ENCODE data around the gene SP140.
"Not testable (repeated sequence)": the region's sequence is repeated elsewhere in the genome, so short reads cannot be mapped to it uniquely, and the experiment has no call there.

SP140 gene

DNA sequence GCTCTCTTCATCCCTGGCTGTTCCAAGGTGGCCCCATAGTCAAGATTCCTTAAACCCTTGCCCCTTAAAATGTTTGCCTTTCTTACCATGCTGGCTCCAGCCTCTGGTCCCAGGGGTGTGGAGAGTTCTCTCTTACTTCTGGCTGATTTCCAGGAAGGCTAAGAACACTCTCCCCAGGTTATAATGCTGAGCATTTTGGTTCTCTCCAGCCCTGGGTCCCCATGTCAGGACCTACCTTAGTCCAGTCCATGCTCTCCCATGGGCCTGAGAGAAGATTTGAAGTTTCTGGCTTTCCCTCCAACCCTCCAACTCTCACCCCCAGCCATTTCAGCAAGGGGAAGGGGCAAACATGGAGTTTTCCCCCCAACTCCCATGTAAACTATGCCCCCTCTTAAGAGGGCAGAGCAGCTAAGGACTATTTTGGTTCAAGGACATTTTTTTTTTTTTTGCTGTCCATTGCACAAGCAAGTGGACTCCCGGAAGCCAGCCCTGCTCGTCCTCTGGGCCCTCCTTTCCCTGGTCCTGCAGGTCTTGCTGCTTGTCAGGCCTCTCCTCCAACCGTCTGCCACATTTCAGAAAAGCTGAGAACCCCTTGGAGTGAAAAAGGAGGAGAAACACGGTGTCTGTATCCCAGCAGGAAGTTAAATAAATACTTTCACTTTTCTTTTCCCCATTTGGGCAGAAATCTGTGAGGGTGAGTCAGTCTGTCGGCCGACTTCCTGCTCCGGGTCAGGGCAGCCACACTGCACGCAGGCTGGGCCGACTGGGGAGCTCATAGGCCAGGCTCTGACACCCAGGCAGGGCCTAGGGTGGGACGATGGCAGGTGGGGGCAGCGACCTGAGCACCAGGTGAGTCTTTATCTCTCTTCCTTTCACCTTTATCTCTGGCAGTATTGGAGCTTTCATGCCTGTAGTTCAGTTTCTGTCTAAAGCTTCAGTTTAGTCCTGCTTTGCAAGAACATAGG, 101.2 kb downstream of the SP140 start, which contains the start of gene SP140L:
SP140L (plus strand) TSS at position 741 of the 965 bp plus-strand sequence; CDS start at position 818, 77 bp downstream.
- no peak for DNase-seq (ENCODE audit: low spot score)

DNA sequence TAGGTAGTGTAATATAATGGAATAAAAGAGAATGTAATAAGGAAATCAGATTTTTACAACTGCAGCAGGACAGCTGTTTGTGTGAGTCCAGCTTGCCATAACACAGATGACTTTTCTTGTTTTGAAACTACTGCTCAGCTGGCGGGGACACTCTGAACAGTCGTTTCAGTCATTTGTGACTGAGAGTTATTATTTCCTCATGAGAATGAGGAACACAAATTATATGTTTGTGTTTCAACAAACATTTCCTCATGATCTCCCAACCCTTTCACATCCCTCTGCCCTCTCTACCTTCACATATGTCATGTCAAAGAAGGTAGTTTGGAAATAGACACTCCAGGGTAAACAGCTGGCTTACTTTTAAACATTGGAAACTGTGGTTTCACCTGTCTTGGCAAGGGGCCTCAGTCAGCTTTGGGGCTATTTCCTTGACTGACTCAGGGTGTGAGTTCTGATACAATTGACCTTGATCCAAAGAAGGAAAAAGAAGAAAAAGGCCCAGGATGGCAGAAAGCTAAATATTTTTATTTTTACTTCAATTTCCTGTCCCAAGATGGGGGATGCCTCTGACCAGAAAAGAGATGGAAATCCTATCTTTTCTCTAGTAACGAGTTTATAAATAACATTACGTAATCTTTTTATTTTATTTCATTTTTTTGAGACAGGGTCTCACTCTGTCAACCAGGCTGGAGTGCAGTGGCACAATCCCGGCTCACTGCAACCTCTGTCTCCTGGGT, 102.0 kb downstream of the SP140 start:
- DNase-seq (ENCODE audit: low spot score) = no peak

- DNase-seq (ENCODE audit: low spot score) = no peak
Observed at GRCh38 chr2:230328155-230328458, 102.6 kb downstream of the SP140 start.

DNA sequence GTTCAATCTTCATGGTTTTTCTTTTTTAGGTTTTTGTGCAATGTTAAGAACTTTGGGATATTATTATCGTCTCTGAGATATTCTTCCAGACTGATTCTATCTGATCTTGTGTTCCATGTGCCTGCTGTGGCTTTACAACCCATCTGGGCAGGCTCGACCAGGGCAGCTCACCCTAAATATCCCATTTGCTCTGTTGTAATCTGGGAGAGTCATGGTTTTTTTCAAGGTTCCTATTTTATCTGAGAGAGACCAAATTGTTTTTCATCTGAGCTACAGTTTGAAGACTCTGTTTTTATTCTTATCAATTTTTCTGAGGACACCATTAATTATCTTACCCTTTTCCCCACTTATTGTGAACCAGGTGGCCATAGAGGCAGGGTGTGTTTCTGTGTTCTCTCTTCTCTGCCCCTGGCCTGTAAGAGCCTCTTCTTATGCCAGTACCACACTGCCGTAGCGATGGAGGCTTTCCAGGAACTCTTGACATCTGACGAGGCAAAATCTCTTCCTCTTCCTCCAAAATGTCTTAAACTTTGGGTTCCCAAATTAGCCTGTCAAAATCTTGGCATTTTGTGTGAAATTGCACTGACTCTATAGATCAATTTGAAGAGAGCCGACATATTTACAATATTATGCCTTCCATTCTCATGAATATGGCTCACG, 104.5 kb downstream of the SP140 start:
- DNase-seq (ENCODE audit: low spot score) = no peak

GRCh38 chr2:230330725-230331124, 105.2 kb downstream of the SP140 start:
- DNase-seq (ENCODE audit: low spot score) = no peak

- no peak for DNase-seq (ENCODE audit: low spot score)
Observed at GRCh38 chr2:230335461-230335863, 109.9 kb downstream of the SP140 start.

GRCh38 chr2:230335864-230336506, 110.4 kb downstream of the SP140 start:
- DNase-seq (ENCODE audit: low spot score) = no peak

GRCh38 chr2:230341936-230342528, 116.5 kb downstream of the SP140 start:
- DNase-seq (ENCODE audit: low spot score) = not testable (repeated sequence)

GRCh38 chr2:230343041-230343624, 117.6 kb downstream of the SP140 start:
- DNase-seq (ENCODE audit: low spot score) = not testable (repeated sequence)

DNA sequence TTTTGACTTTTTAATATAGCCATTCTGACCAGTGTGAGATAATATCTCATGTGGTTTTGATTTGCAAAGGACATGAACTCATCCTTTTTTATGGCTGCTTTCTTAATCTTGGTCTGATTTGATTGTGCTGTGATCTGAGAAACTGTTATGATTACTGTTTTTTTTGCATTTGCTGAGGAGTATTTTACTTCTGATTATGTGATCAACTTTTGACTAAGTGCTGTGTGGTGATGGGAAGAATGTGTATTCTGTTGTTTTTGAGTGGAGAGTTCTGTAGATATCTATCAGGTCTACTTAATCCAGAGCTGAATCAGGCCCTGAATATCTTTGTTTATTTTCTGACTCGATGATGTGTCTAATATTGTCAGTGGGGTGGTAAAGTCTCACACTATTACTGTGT, 118.2 kb downstream of the SP140 start:
- DNase-seq (ENCODE audit: low spot score) = no peak

DNA sequence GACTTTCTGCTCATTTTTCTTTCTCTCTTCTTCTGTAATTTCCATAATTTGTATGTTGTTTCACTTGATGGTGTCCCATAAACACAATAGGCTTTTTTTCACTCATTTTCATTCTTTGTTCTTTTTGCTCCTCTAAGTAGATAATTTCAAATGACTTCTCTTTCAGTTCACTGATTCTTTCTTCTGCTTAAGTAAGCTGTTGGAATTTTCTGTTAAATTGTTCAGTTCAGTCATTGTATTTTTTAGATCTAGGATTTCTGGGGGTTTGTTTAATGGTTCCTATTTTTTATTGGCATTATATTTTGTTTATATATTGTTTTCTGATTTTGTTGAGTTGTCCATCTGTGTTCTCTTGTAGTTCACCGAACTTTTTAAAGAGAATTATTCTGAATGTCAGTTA, 120.9 kb downstream of the SP140 start:
- no peak for DNase-seq (ENCODE audit: low spot score)

- DNase-seq (ENCODE audit: low spot score) = no peak
Observed at GRCh38 chr2:230346921-230347533, 121.5 kb downstream of the SP140 start.

DNA sequence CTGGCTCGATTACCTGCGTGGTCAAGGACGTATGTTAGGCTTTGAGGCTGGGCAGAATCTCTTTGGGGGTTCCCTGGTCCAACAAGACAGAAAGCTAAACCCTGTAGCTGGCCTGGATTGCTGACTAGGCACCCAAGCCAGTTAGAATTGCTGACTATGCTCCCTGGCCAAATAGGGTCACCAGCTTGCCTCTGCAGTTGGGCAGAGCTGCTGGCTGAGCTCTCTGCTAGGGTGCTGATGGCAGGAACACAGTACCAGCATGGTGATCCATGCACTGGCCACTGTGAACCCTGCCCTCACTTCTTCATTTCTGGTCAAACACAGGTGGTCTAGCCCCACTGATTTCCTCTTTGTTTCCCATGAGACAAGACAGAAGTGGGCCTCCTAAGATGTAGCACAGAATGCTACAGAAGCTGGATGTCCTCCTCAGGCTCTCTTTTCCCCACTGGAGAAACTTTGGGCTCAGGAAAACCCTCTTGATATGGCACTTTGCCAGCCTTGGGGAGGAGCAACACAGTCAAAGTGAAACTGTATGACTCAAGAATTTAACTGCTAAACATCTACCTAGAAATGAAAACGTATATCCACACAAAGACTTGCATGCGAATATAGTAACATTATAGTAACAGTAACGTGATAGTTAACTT, 122.2 kb downstream of the SP140 start:
- DNase-seq (ENCODE audit: low spot score) = no peak

- no peak for DNase-seq (ENCODE audit: low spot score)
Observed at GRCh38 chr2:230348787-230349186, 123.3 kb downstream of the SP140 start.

GRCh38 chr2:230356084-230356483, 130.5 kb downstream of the SP140 start:
- no peak for DNase-seq (ENCODE audit: low spot score)

DNA sequence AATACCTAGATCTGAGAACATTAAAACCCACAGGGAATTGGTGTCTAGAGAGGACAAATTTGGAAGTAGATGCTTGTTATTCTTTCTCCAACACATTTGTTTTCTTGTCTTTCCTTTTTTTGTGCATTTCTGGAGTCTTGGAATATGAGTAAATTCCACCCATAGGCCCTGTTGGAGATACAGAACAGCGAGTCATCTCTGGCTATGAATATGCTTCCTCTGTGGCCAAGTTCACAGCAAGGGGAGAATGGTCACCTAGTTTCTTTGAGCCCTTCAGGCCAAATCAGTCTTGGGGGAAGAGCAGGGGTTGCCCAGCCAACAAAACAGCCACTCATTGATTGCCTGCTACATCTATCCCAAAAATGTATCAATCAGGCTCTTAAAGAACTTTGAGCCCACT, 132.8 kb downstream of the SP140 start:
- no peak for DNase-seq (ENCODE audit: low spot score)

- DNase-seq (ENCODE audit: low spot score) = no peak
Observed at GRCh38 chr2:230360028-230360427, 134.5 kb downstream of the SP140 start.

DNA sequence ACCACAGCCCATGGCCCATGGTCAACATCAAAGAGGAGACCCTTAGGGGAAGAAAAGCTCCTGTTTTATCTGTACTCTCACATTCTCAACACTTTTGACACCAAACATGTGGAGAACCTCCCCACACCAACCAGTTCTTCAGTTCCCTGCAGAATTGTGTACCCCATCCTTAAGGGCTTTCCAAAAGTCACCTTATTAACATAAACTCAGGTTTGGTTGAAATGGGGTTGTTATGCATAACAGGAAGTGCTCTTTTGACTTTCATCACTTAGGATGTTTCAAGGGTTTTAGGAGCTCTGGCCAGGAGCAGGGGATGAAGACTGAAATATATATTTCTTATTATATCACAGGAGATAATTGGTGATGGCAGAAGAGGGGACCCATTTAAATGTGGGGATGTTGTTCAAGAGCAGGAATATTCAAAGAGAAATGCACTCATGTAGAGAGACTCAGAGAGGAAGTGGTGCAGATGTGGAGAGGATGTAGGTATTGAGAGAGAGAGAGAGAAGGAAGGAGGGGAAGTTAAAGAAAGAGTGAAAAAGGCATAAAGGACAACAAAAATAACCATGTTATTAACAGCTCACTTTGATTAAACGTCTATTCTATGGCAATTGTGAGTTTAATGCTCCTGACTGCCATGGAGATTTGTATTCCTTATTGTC, 136.6 kb downstream of the SP140 start:
- no peak for DNase-seq (ENCODE audit: low spot score)

All from HuH-7.5 (cell line).